HG03095 (cell line): Measurements from ENCODE around the gene ACAP3.

Experiments used
- ATAC-seq: cut with Tn5 transposase; IDR thresholded peaks from one replicate; pipeline ENCODE4 v1.9.1; 2021; ENCODE audit warnings: moderate library complexity; ENCODE audit not compliant: unreplicated experiment

ACAP3 gene, protein sequence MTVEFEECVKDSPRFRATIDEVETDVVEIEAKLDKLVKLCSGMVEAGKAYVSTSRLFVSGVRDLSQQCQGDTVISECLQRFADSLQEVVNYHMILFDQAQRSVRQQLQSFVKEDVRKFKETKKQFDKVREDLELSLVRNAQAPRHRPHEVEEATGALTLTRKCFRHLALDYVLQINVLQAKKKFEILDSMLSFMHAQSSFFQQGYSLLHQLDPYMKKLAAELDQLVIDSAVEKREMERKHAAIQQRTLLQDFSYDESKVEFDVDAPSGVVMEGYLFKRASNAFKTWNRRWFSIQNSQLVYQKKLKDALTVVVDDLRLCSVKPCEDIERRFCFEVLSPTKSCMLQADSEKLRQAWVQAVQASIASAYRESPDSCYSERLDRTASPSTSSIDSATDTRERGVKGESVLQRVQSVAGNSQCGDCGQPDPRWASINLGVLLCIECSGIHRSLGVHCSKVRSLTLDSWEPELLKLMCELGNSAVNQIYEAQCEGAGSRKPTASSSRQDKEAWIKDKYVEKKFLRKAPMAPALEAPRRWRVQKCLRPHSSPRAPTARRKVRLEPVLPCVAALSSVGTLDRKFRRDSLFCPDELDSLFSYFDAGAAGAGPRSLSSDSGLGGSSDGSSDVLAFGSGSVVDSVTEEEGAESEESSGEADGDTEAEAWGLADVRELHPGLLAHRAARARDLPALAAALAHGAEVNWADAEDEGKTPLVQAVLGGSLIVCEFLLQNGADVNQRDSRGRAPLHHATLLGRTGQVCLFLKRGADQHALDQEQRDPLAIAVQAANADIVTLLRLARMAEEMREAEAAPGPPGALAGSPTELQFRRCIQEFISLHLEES

DNA sequence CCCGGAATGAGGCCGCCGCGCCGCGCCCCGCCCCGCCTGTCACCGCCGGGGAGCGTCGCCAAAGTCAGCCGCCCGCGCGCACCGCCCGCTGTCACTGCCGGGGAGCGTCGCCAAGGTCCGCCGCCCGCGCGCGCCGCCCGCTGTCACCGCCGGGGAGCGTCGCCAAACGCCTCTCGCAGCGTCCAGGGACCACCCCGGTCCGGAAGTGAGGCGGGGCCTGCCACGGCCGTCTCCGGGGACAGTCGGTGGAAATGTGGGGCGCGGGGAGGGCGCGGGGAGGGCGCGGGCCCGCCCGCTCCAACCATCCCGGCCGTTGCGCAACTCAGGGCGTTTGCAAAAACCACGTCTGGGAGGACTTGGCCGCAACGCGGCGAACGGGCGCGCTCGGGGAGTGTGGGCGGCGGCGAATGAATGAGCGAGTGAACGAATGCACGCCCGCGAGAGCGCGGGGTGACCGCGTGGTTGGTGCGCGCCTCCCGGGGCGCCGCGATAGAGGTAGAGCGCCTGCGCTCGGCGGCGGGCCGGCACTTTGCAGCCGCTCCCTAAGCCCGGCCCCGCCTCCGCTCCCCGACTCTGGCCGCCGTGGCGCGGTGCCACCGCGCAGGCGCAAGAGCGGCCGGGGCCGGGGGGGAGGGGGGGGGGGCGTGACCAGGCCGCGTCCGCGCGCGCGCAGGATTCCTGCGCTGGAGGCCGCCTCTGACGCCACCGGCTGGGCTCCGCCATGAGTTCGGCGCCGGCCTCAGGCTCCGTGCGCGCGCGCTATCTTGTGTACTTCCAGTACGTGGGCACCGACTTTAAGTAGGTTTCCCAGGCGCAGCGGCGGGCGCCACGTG, at the start of gene ACAP3, which contains the start of gene PUSL1:
TSS of gene ACAP3 (minus strand) at position 8 of the 833 bp plus-strand sequence. CDS start 115 bp downstream, outside the sequence.
TSS of gene PUSL1 (plus strand) at position 675 of the 833 bp plus-strand sequence. CDS start at position 722, 47 bp downstream.
- peak; percentile 43 for ATAC-seq

DNA sequence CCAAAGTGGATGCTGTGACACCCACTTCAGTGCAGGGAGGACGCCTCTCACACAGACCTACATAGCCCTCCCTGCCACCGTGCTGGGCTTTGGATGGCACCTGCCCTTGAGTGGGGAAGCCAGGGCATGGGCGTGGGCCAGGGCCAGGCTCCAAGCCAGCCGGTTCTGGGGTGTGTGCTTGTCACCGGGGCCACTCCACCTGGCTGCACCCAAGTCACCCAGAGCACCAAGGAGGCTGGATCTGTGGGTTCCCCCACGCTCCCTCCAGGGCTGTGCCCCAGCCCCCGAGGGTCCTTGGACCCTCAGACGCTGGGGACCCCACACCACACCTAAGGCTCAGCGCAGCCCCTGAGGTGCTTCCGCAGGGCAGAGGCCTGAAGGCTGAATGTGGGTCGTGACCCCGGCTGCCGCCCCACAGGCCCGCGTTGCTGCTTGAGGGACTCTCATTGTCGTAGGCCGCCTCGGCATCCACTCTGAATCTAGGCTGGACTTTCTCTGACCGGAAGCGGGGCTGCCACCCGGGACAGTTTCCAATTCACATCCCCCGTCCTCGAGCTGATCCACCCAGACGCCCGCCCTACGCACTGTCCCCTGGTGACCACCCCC, 49.2 kb upstream of the ACAP3 start:
- ATAC-seq = no peak

GRCh38 chr1:1356166-1356795, 48.6 kb upstream of the ACAP3 start:
- no peak for ATAC-seq

DNA sequence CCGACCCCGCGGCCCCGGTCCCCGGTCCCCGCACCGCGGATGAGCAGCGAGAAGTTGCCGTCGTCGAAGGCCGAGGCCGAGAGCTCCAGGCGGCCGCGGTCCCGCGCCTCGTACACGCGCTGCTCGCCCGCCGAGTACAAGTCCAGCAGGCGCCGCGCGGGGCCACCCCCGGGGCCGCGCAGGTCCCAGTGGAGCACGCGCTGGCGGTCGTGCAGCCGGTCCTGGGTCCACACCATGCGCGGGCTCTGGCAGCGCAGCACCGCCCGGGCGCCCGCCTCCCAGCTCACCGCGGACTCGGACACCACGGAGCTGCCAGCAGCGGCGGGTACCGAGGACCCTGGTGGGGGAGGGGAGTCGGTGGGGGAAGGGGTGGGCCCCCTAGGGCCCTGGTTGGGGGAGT, 47.7 kb upstream of the ACAP3 start:
- no peak for ATAC-seq

DNA sequence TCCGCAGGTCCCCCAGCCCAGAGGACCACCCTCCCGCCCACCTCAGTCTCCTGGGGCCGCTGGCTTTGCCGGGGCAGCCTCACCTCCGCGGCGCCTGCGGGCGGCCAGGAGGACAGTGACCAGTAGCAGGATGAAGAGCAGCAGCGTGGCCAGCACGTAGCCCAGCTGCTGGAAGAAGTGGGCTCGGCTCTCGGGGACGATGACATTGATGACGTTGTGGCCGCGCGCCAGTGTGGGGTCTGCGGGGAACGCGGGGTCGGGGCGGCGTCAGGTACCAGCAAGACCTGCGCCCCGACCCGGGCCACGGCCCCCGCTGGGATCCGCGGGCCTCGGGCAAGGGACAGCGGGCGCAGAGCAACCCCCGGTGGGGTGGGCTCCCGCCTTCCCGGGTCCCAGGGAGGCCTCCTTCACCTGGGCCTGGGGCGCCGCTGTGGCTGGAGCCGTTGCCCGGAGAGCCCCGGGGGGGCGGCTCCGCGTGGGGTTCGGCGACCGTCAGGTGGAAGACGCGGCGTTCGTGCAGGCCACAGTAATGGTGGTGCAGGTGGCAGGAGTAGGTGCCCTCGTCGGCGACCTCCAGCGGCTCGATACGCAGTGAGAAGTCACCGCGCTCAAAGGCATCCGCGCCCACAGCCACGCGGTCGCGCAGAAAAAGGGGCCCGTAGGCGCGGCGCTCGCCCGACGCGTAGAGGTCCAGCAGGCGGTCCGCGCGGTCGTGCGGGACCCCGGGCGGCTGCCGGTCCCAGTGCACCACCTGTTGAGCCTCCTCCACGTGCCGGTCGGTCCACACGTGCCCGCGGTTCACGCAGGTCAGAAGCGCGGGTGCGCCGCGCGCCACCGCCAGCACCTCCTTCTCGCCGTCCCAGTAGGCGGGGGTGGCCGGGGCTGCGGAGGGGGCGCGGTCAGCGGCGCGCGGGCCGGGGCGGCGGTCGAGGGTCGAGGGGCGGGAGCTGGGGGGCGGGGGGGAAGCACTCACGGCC, 46.8 kb upstream of the ACAP3 start:
- no peak for ATAC-seq

DNA sequence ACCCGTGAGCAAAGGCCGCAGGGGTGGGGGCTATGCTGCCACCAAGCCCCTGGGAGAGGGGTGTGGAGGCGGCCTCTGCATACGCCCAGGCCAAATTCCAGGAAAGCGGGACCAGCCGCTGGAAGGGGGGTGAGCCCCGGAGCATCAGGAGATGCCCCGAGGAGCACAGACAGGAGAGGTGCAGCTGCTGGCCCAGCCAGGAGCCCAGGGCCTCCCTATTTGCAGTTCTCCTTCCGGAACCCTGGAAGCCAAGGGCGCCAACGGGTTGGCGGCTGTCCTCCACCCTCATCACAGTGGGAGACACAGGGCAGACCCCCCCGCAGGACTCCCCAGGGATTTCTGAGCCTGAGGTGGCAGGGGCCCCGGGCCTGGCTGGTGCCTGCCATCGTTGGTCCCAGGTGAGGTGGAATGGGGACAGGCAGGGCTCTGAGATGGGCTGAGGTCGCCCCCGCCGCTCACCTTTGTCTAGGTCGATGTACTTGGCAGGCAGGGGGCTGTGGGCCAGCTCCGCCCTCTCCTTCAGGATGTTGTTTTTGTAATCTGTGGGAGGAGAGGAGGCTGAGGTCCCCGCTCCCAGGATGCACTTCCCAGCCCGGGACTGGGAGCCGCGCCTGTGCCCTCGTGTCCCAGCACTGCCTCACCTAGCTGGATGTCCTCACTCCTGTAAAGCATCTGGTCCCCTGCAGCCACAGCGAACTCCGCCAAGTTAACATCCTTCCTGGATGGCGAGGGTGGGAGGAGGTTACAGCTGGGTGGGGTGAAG, 45.8 kb upstream of the ACAP3 start:
- no peak for ATAC-seq

- ATAC-seq = no peak
These were observed 45.2 kb upstream of the ACAP3 start for GRCh38 chr1:1352786-1353388.

- no peak for ATAC-seq
These were observed 44.0 kb upstream of the ACAP3 start for GRCh38 chr1:1351511-1352427.

DNA sequence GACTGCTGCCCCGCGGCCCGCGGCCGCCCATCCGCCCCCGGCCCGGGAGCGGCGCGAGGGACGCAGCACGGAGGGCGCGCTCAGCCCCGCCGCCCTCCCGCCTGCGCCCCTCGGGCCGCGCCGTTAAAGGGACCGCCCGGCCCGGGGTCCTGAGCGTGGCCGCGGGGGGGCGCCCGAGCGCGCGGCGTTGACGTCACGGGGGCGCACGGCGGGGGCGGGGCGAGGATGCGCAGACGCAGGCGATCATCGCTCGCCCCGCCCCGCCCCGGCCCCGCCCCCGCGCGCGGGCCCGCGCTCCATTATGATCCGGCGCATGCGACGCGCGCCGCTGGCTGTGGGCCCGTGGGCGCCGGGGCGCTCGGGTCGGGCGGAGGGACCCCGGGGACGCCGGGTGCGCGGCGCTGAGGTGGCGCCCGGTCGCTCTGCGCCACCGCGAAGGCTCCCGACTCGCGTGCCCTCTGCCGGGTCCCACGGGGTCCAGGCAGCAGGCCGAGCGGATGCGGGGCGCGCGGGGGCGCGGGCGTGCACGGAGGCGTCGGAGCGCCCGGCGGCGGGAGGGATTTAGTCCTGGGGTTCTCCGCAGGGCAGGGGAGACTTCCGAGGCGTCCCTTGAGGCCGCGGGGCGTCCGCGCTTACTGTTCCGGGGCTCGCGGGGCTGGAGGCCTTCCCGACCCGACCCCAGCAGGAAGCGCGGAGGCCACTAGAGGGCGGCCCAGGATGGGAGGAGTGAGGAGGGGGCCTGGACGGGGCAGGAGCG, 41.7 kb upstream of the ACAP3 start, which contains the start of gene DVL1:
TSS of gene DVL1 (minus strand) at position 163 of the 757 bp plus-strand sequence. CDS start 353 bp downstream, outside the sequence.
- peak; percentile 42 for ATAC-seq

DNA sequence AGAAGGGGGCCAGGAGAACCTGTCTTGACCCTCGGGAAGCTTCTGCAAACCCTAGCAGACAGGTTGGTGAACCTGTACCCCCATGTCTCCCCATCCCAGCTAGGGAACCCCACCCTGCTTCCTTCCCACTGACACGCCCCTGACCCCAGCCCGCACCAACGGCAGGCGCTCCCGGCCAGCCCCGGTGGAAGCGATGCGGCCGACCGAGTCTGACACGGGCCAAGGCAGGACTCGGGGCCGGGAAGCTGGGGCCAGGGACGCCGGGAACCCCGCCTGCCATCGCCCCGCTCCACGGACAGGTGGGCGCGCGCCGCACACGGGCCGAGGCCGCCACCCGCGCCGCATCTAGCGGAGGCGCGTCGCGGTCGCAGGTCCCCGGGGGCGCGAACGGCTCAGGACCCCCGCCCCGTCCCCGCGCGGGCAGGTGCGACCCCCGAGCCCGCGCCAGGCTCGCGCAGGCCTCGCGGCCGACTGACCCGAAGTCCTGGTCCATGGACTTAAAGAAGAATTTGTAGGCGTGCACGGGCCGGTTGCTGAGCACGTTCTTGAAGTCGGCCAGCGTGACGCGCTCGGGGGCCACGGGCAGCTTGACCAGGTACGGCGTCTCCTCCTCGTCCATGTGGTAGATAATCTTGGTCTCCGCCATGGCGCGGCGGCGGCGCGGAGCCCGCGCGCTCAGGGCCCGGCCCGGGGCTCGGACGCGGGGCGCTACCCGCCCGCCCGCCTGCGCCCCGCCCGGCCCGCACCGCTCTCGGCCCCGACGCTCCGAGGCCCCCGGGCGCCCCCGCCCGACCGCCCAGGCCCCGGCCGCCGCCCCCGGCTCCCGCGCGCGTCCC, 40.9 kb upstream of the ACAP3 start:
- peak; percentile 16 for ATAC-seq

GRCh38 chr1:1347663-1348419, 40.1 kb upstream of the ACAP3 start:
- no peak for ATAC-seq

DNA sequence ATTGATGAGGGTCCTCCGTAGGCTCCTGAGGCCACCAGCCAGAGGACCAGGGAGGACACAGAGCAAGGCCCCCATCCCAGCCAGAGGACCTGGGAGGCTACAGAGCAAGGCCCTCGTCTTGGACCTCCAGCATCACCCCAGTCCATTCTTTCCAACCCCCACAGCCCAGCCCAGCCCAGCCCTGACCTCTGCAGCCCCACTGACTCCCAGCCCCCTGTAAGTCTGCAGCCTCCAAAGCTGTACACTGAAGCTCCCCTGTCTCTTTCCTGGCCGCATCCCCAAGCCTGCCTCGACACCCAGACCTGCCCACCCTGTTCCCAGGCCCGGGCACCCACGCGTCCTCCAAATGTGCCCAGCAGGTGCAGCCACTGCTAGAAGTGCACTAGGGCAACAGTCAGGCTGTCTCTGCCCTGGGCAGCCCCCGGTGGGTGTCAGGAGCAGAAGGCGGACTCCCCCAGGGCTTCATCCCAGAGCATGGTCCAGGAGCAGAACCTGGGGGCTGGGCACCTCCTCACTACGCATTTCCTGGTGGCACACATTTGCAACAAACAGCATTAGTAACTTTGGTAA, 39.4 kb upstream of the ACAP3 start:
- no peak for ATAC-seq

GRCh38 chr1:1346501-1346890, 38.8 kb upstream of the ACAP3 start:
- no peak for ATAC-seq
